GM23248 (cell line): ENCODE measurements around the gene SYT6.

ENCODE experiments used
- EZH2 ChIP-seq: fragments of 200-600 bp; sonication (generic); IDR thresholded peaks from 2 replicates; pipeline ENCODE4 v1.6.1; 2018; ENCODE audit warnings: antibody characterized with exemption, mild to moderate bottlenecking; ENCODE audit not compliant: insufficient read depth, poor library complexity, severe bottlenecking
- EZH2phosphoT487 ChIP-seq: fragments of 200-600 bp; sonication (generic); IDR thresholded peaks from 2 replicates; pipeline ENCODE4 v1.6.1; 2018; ENCODE audit warnings: antibody characterized with exemption, moderate library complexity, mild to moderate bottlenecking, low read depth; ENCODE audit not compliant: insufficient read depth

DNA sequence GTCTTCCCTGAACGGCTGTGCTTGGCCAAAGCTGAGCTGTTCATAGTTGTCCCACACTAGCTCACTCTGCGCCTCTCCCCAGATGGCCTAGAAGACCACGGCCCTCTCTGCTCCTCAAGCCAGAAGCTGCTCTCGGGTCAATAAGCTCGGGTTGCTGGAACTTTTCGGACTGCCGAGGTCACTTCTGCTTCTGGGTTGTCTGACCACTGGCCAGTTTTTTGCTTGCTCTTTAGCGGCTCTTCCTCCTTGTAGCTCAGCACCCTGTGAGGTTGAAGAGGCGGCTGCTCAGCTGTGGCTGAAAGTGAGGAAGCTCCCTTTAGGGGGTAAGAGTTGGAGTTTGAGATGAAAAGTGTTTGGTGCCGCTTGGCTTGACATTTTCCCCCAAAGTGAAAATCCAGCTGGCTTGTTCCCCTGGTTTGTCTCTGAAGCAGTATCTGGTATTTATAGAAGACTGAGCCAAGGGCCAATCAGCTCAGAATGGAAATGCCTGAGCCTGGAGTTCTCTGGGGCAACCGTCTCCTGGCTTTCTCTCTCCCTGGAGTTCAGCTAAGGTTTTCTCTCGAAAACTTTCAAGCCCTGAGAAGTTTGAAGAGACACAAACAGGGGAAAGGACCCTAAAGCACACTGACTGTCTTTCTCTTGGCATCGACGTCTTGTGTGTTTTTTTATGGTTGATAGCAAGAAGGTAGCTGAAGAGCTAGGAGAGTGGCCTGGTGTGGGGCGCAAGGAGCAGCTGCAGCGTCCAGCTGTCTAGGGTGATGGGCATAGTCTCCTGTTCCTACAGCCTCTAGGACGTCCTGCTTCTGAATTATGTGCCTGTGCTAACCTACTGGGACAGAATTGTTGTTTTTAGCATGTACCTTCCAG is 72.0 kb downstream of the SYT6 start:
- TF ChIP-seq EZH2phosphoT487 (no peak), EZH2 (no peak)
